GM12878 (cell line): Measurements from ENCODE around the gene PCDHGA4. TPM values are rescaled to one million over a fixed set of nuclear protein-coding genes. Genes with fewer than 3 reads are reported as not detected.

Source experiments
- ATAC-seq: fragments of 200-7000 bp; cut with Tn5 transposase; 3 replicates; pipeline ENCODE4 v1.9.1; 2020; ENCODE audit warnings: mild to moderate bottlenecking, moderate library complexity
- BruUV-seq: library from RNA; stranded (reverse); fragments of 400-500 nt; replicated peaks from 2 replicates; lab custom pipeline; 2021; lab: Mats Ljungman, UMichigan
- CTCF ChIA-PET: fragments of 300-600 bp; sonication (Branson Sonifier 250); formaldehyde crosslinking; extraction: SDS; loops from one replicate; lab custom pipeline; 2021; ENCODE audit warnings: inconsistent platforms; lab: Yijun Ruan, JAX
- POLR2A ChIA-PET: fragments of 350-600 bp; formaldehyde crosslinking; extraction: SDS; loops from one replicate; lab custom pipeline; 2021; ENCODE audit warnings: inconsistent platforms; lab: Charles Lee
- RAD21 ChIA-PET: fragments of 300-600 bp; sonication (Branson Sonifier 250); formaldehyde crosslinking; loops from one replicate; lab custom pipeline; 2023; ENCODE audit warnings: antibody characterized with exemption; ENCODE audit not compliant: unreplicated experiment; lab: Charles Lee
- SMC1A ChIA-PET: fragments of 300-600 bp; sonication (Branson Sonifier 250); formaldehyde crosslinking; loops from one replicate; lab custom pipeline; 2023; ENCODE audit not compliant: unreplicated experiment, uncharacterized antibody; lab: Charles Lee
- DNase-seq: peaks from one replicate; pipeline ENCODE4 v3.0.0-alpha.2; 2011; ENCODE audit warnings: low read depth, low spot score
- FAIRE-seq: peaks from 3 replicates; lab custom pipeline; 2011; peaks lifted over from hg19 to GRCh38; lab: Jason Lieb, UNC
- H2AFZ ChIP-seq: 2 replicates; pipeline ENCODE4 v1.6.0; 2011; ENCODE audit warnings: low read depth, low read length, control low read depth; ENCODE audit not compliant: control insufficient read depth
- H3K27ac ChIP-seq: 2 replicates; pipeline ENCODE4 v1.5.1; 2011; ENCODE audit warnings: control low read depth; ENCODE audit not compliant: control insufficient read depth, insufficient read depth
- H3K27me3 ChIP-seq, 2 experiments: replicated peaks in 1 of 2; 2 replicates each; pipeline versions ENCODE4 v1.6.0 to v1.6.1; 2011; ENCODE audit warnings: low read length in 1 of 2; ENCODE audit not compliant: control insufficient read depth in 2 of 2, insufficient read depth in 2 of 2
- H3K36me3 ChIP-seq, 2 experiments: 2 replicates each; pipeline ENCODE4 v1.5.1; 2011; ENCODE audit warnings: low read length in 1 of 2; ENCODE audit not compliant: control insufficient read depth in 2 of 2, insufficient read depth in 2 of 2
- H3K4me1 ChIP-seq: 2 replicates; pipeline ENCODE4 v1.6.1; 2011; ENCODE audit warnings: mild to moderate bottlenecking, low read length, moderate library complexity, mixed read lengths; ENCODE audit not compliant: control insufficient read depth, insufficient read depth
- H3K4me2 ChIP-seq: 2 replicates; pipeline ENCODE4 v1.6.0; 2011; ENCODE audit warnings: control low read depth; ENCODE audit not compliant: control insufficient read depth, insufficient read depth
- H3K4me3 ChIP-seq: fragments of 200-600 bp; sonication (generic); 2 replicates; pipeline ENCODE4 v1.5.1; 2016
- H3K79me2 ChIP-seq: 2 replicates; pipeline ENCODE4 v1.6.0; 2011; ENCODE audit warnings: low read length; ENCODE audit not compliant: control insufficient read depth, insufficient read depth
- H3K9ac ChIP-seq: 2 replicates; pipeline ENCODE4 v1.8.0; 2011; ENCODE audit warnings: low read length, control low read depth, mixed read lengths; ENCODE audit not compliant: control insufficient read depth, insufficient read depth
- H3K9me3 ChIP-seq: replicated peaks from 3 replicates; pipeline ENCODE4 v1.5.1; 2011; ENCODE audit warnings: mild to moderate bottlenecking, low read length; ENCODE audit not compliant: control insufficient read depth, insufficient read depth
- H4K20me1 ChIP-seq: 2 replicates; pipeline ENCODE4 v1.6.0; 2011; ENCODE audit not compliant: control insufficient read depth, insufficient read depth
- BRCA1 ChIP-seq: IDR thresholded peaks from 2 replicates; pipeline ENCODE4 v1.6.1; 2011; ENCODE audit warnings: low read depth, low read length, improper control_type of control experiment
- EZH2 ChIP-seq: IDR thresholded peaks from 2 replicates; pipeline ENCODE4 v1.6.1; 2012; ENCODE audit warnings: low read depth, mild to moderate bottlenecking, control low read depth, inconsistent platforms, low read length, borderline replicate concordance; ENCODE audit not compliant: control insufficient read depth
- IRF4 ChIP-seq: IDR thresholded peaks from 2 replicates; pipeline ENCODE4 v1.6.1; 2011; ENCODE audit warnings: low read depth, low read length
- MTA3 ChIP-seq: IDR thresholded peaks from 2 replicates; pipeline ENCODE4 v1.6.1; 2012; ENCODE audit warnings: low read length, inconsistent platforms, borderline replicate concordance
- RCOR1 ChIP-seq: conservative IDR thresholded peaks from 2 replicates; pipeline ENCODE4 v1.6.1; 2012; ENCODE audit warnings: low read depth, low read length, improper control_type of control experiment
- RUNX3 ChIP-seq: IDR thresholded peaks from 2 replicates; pipeline ENCODE4 v1.6.1; 2012; ENCODE audit warnings: low read length, inconsistent platforms
- ZNF274 ChIP-seq: IDR thresholded peaks from one replicate; pipeline ENCODE4 v1.8.0; 2011; ENCODE audit not compliant: insufficient read length, insufficient read depth
- WGBS: methylation state at CpG from one replicate; pipeline ENCODE4 v1.1.6; 2016; ENCODE audit warnings: low lambda C conversion rate; ENCODE audit not compliant: insufficient replicate concordance, insufficient coverage; ENCODE audit errors: missing lambda C conversion rate; 5-methylcytosine and 5-hydroxymethylcytosine counted together
- in situ Hi-C: fragments of 300-500 bp; cut with MboI; formaldehyde crosslinking; loops from 9 replicates; pipeline ENCODE4 v1.14.3; 2018; ENCODE audit warnings: mixed read lengths
- intact Hi-C: fragments of 100-400 bp; cut with micrococcal nuclease; formaldehyde crosslinking; loops from one replicate; pipeline ENCODE4 v1.14.2; 2022; ENCODE audit not compliant: unreplicated experiment
- polyA plus RNA-seq, 11 experiments: library from polyadenylated mRNA; depleted of rRNA in 4 of 11; unstranded in 6 of 11; stranded (reverse) in 5 of 11; fragments of >200 nt; fragmentation: Nextera tagmentation in 4 of 11; fragmentation: Illumina TruSeq in 1 of 11; extraction: Ambion mirVana in 4 of 11; extraction: Trizol in 1 of 11; gene quantifications; 1 replicate in 1 of 11; 2 replicates in 10 of 11; pipeline versions ENCODE4 v1.2.1 to v1.2.3, GENCODE V29; 2011 to 2016; ENCODE audit warnings: inconsistent platforms in 2 of 11, missing spikeins in 2 of 11, low read depth in 1 of 11
- total RNA-seq, 4 experiments: library from RNA; depleted of rRNA in 3 of 4; stranded (reverse); fragments of >200 nt in 3 of 4; fragmentation: Illumina TruSeq in 1 of 4; extraction: Trizol in 1 of 4; gene quantifications; 2 replicates each; pipeline versions ENCODE4 v1.2.1 to v1.2.3, GENCODE V29; 2013 to 2021
- TF ChIP-seq, protein P1 (sequence below): fragments of 450-650 bp; conservative IDR thresholded peaks from 2 replicates; pipeline ENCODE4 v1.6.1; 2017; ENCODE audit warnings: mild to moderate bottlenecking, moderate library complexity
- TF ChIP-seq, protein P2 (sequence below): IDR thresholded peaks from 2 replicates; pipeline ENCODE4 v1.6.1; 2012; ENCODE audit warnings: low read depth, low read length, improper control_type of control experiment
- TF ChIP-seq, protein P3 (sequence below): fragments of 450-650 bp; formaldehyde crosslinking; IDR thresholded peaks from 2 replicates; pipeline ENCODE4 v1.5.0; 2022; ENCODE audit warnings: mild to moderate bottlenecking, missing genetic modification characterization
- TF ChIP-seq, protein P4 (sequence below): IDR thresholded peaks from 2 replicates; pipeline ENCODE4 v1.6.1; 2012; ENCODE audit warnings: low read length, inconsistent platforms
- TF ChIP-seq, protein P5 (sequence below): IDR thresholded peaks from 2 replicates; pipeline ENCODE4 v1.6.1; 2011; ENCODE audit warnings: mild to moderate bottlenecking, low read depth, low read length, moderate library complexity; ENCODE audit not compliant: insufficient replicate concordance

PCDHGA4 gene
- total and polyA plus RNA-seq, 10 of the 15 experiments (the other 5 are each of a cell fraction or from before 2014, with no cell fraction given): 0.09 to 0.17 (median 0.13) TPM; not detected in 3

DNA sequence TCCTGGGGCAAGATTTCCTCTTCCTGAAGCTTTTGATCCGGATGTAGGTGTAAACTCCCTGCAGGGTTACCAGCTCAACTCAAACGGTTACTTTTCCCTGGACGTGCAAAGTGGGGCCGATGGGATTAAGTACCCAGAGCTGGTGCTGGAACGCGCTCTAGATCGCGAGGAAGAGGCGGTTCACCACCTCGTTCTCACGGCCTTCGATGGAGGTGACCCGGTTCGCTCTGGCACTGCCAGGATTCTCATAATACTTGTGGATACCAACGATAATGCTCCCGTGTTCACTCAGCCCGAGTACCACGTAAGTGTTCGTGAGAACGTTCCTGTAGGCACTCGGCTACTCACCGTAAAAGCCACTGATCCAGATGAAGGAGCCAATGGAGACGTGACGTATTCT lies 820 bp downstream of the PCDHGA4 start (continued):
- TF ChIP-seq, protein P1, sequence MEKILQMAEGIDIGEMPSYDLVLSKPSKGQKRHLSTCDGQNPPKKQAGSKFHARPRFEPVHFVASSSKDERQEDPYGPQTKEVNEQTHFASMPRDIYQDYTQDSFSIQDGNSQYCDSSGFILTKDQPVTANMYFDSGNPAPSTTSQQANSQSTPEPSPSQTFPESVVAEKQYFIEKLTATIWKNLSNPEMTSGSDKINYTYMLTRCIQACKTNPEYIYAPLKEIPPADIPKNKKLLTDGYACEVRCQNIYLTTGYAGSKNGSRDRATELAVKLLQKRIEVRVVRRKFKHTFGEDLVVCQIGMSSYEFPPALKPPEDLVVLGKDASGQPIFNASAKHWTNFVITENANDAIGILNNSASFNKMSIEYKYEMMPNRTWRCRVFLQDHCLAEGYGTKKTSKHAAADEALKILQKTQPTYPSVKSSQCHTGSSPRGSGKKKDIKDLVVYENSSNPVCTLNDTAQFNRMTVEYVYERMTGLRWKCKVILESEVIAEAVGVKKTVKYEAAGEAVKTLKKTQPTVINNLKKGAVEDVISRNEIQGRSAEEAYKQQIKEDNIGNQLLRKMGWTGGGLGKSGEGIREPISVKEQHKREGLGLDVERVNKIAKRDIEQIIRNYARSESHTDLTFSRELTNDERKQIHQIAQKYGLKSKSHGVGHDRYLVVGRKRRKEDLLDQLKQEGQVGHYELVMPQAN: no peak
- TF ChIP-seq IRF4 (no peak), BRCA1 (no peak)

DNA sequence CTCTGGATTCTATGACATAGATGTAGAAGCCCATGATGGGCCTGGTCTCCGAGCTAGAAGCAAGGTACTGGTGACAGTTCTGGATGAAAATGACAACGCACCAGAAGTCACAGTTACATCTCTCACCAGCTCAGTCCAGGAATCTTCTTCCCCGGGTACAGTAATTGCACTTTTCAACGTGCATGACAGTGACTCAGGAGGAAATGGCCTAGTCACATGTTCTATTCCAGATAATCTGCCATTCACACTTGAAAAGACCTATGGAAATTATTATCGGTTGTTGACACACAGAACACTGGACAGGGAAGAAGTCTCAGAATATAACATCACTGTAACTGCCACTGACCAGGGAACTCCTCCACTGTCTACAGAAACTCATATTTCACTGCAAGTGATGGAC lies 1.3 kb downstream of the PCDHGA4 start:
- Histone ChIP-seq H3K9me3 (peaks cover 4% of the 10 kb centered on the region; the same call in 2 of the 3 replicates), H3K79me2 (no peaks in the 10 kb centered on the region), H2AFZ (no peak overlapping the region), H3K27ac (no peak overlapping the region), H3K9ac (no peak overlapping the region), H4K20me1 (no peaks in the 10 kb centered on the region), H3K27me3 (no peaks in the 10 kb centered on the region), H3K4me2 (no peak overlapping the region), H3K4me1 (no peaks in the 10 kb centered on the region), H3K36me3 (no peaks in the 10 kb centered on the region), H3K4me3 (no peak overlapping the region)
- ChIA-PET CTCF (interaction anchor here (1.1 to 1.5 kb wide), 3 partner anchors 14 to 211 kb away, joined by 3 to 6 read pairs (median 5); partner anchors contain the start of gene PCDHGB3), RAD21 (no interaction called here), SMC1A (interaction anchor here (0.6 kb wide), 1 partner anchor 269 kb away, joined by 3 read pairs; no protein-coding TSS in a partner anchor), POLR2A (no interaction called here)
- no peak for ATAC-seq
- in situ Hi-C loops: no loop called here
- WGBS: 72% methylated on average over 5 of the region's 5 CpGs
- no peak for FAIRE-seq
- intact Hi-C loops: no loop called here
- no peak for DNase-seq
- no TSS peak for BruUV-seq
- TF ChIP-seq, protein P2, sequence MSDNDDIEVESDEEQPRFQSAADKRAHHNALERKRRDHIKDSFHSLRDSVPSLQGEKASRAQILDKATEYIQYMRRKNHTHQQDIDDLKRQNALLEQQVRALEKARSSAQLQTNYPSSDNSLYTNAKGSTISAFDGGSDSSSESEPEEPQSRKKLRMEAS: no peak
- no peak for TF ChIP-seq RCOR1
- no peak for TF ChIP-seq RUNX3
- TF ChIP-seq, protein P3, sequence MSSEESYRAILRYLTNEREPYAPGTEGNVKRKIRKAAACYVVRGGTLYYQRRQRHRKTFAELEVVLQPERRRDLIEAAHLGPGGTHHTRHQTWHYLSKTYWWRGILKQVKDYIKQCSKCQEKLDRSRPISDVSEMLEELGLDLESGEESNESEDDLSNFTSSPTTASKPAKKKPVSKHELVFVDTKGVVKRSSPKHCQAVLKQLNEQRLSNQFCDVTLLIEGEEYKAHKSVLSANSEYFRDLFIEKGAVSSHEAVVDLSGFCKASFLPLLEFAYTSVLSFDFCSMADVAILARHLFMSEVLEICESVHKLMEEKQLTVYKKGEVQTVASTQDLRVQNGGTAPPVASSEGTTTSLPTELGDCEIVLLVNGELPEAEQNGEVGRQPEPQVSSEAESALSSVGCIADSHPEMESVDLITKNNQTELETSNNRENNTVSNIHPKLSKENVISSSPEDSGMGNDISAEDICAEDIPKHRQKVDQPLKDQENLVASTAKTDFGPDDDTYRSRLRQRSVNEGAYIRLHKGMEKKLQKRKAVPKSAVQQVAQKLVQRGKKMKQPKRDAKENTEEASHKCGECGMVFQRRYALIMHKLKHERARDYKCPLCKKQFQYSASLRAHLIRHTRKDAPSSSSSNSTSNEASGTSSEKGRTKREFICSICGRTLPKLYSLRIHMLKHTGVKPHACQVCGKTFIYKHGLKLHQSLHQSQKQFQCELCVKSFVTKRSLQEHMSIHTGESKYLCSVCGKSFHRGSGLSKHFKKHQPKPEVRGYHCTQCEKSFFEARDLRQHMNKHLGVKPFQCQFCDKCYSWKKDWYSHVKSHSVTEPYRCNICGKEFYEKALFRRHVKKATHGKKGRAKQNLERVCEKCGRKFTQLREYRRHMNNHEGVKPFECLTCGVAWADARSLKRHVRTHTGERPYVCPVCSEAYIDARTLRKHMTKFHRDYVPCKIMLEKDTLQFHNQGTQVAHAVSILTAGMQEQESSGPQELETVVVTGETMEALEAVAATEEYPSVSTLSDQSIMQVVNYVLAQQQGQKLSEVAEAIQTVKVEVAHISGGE: no peak
- no peak for TF ChIP-seq ZNF274
- TF ChIP-seq, protein P4, sequence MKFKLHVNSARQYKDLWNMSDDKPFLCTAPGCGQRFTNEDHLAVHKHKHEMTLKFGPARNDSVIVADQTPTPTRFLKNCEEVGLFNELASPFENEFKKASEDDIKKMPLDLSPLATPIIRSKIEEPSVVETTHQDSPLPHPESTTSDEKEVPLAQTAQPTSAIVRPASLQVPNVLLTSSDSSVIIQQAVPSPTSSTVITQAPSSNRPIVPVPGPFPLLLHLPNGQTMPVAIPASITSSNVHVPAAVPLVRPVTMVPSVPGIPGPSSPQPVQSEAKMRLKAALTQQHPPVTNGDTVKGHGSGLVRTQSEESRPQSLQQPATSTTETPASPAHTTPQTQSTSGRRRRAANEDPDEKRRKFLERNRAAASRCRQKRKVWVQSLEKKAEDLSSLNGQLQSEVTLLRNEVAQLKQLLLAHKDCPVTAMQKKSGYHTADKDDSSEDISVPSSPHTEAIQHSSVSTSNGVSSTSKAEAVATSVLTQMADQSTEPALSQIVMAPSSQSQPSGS: no peak
- TF ChIP-seq EZH2: no peak
- TF ChIP-seq, protein P5, sequence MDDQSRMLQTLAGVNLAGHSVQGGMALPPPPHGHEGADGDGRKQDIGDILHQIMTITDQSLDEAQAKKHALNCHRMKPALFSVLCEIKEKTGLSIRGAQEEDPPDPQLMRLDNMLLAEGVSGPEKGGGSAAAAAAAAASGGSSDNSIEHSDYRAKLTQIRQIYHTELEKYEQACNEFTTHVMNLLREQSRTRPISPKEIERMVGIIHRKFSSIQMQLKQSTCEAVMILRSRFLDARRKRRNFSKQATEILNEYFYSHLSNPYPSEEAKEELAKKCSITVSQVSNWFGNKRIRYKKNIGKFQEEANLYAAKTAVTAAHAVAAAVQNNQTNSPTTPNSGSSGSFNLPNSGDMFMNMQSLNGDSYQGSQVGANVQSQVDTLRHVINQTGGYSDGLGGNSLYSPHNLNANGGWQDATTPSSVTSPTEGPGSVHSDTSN: no peak
- no peak for TF ChIP-seq MTA3
